NT2/D1 (cell line): ENCODE measurements around the gene ADISSP.

Source experiments
- DNase-seq: peaks from one replicate; pipeline ENCODE4 v3.0.0-alpha.2; 2011; ENCODE audit warnings: low read depth, low spot score
- H3K27me3 ChIP-seq: 2 replicates; pipeline ENCODE4 v1.6.0; 2011; ENCODE audit warnings: mild to moderate bottlenecking; ENCODE audit not compliant: insufficient read length, insufficient read depth
- H3K36me3 ChIP-seq: 2 replicates; pipeline ENCODE4 v1.6.1; 2011; ENCODE audit warnings: mild to moderate bottlenecking, low read length, mixed read lengths; ENCODE audit not compliant: insufficient read depth, insufficient read length
- H3K4me1 ChIP-seq: 2 replicates; pipeline ENCODE4 v1.5.1; 2011; ENCODE audit not compliant: insufficient read depth, insufficient read length
- H3K4me3 ChIP-seq: 2 replicates; pipeline ENCODE4 v1.5.1; 2011; ENCODE audit warnings: low read depth; ENCODE audit not compliant: insufficient read length
- H3K9ac ChIP-seq: 2 replicates; pipeline ENCODE4 v1.6.0; 2011; ENCODE audit warnings: low read depth; ENCODE audit not compliant: insufficient read length
- H3K9me3 ChIP-seq: 2 replicates; pipeline ENCODE4 v1.5.1; 2011; ENCODE audit warnings: mild to moderate bottlenecking, low read length; ENCODE audit not compliant: insufficient read depth
- SUZ12 ChIP-seq: IDR thresholded peaks from 2 replicates; pipeline ENCODE4 v1.6.1; 2011; ENCODE audit not compliant: insufficient read length, insufficient read depth; ENCODE audit errors: extremely low read depth
- YY1 ChIP-seq: IDR thresholded peaks from 2 replicates; pipeline ENCODE4 v1.6.1; 2011; ENCODE audit not compliant: insufficient read length, insufficient read depth
- ZNF274 ChIP-seq: IDR thresholded peaks from 2 replicates; pipeline ENCODE4 v1.6.1; 2011; ENCODE audit warnings: mild to moderate bottlenecking, low read depth, low read length

The ADISSP gene

GRCh38 chr20:3739054-3739925 is 28.3 kb downstream of the ADISSP start:
- Histone ChIP-seq H3K36me3 (no peaks in the 10 kb centered on the region), H3K27me3 (no peaks in the 10 kb centered on the region), H3K9me3 (no peaks in the 10 kb centered on the region), H3K9ac (peak overlapping the region; percentile 64), H3K4me3 (no peak overlapping the region), H3K4me1 (peaks cover 16% of the 10 kb centered on the region)
- no peak for DNase-seq
- TF ChIP-seq ZNF274 (no peak), SUZ12 (no peak), YY1 (no peak)

DNA sequence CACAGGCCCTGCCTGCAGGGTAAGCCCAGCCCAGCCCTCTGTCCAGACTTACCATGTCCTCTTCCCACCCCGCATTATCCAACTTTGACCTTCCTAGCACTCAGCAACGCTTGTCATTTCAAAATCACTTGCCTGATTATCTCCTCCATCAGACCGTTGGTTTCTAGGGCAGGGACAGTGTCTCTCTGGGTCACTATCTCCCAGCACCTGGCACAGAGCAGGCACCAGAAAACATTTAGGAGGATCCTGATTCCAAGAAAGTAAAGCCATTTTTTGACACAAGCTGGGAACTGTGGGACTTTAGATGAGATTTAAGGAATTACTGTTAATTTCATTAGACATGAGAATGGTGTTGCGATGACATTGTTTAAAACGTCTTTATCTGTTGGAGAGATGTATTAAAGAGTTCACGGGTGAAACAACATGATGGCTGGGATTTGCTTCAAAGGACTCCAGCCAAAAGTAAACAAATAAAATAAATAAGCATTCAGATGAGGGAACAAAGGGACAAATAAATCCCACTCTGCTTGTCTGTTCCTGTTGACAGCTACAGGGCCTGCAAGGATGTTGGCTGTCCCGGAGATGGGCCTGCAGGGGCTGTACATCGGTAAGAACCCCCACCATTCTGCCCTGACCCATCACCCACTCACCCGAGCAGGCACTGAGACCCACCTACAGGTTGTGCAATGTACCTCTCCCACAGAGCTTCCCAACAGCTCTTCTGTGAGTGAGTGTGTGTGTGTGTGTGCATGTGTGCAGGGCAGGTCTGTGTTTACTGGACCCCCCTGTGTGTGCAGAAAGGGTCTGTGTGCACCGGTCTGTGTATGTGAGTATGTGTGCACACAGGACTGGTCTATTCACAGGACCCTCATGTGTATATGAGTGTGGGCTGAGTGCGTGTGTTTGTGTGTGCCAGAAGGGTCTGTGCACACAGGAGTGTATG is 29.2 kb downstream of the ADISSP start:
- Histone ChIP-seq H3K4me3 (no peak overlapping the region), H3K27me3 (peaks cover 4% of the 10 kb centered on the region), H3K9ac (no peak overlapping the region), H3K9me3 (no peaks in the 10 kb centered on the region), H3K4me1 (peaks cover 18% of the 10 kb centered on the region), H3K36me3 (no peaks in the 10 kb centered on the region)
- DNase-seq, result no peak
- TF ChIP-seq SUZ12, result no peak
- no peak for TF ChIP-seq ZNF274

GRCh38 chr20:3735768-3736167 is 31.8 kb downstream of the ADISSP start:
- Histone ChIP-seq H3K36me3 (no peaks in the 10 kb centered on the region), H3K9ac (no peak overlapping the region), H3K4me3 (no peak overlapping the region), H3K27me3 (peaks cover 13% of the 10 kb centered on the region), H3K4me1 (peaks cover 22% of the 10 kb centered on the region), H3K9me3 (no peaks in the 10 kb centered on the region)
- TF ChIP-seq ZNF274 (no peak), SUZ12 (no peak)
- DNase-seq, result no peak

DNA sequence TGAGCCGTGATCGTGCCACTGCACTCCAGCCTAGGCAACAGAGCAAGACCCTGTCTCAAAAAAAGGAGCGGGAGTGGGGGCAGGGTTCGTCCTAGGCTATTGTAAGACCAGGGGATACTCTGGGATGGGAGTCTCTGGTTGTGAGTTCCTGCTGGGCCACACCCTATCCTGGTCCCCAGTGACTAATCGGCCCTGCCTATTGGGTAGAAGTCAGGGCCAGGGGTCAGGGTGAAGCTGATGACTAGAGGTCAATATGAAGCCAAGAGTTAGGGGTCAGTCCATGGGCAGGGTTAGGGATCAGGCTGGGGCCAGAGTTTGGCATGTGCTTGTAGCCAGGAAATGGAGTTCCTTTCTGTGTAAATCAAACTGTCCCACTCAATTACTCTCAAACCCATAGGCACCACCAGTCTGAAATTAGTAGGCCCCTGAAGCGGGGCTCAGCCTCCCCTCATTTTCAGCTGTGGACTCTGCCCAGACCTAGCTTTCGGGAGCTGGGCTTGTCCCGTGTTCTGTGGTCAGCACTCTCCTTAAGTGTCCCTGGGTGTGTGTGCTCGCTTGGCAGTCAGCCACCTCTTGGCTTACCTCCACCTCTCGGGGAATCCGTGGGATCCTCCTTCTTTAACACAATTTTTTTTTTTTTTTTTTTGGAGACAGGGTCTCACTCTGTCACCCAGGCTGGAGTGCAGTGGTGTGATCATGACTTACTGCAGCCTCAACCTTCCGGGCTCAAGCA is 33.3 kb downstream of the ADISSP start:
- Histone ChIP-seq H3K9ac (no peak overlapping the region), H3K27me3 (peaks cover 15% of the 10 kb centered on the region), H3K4me3 (no peak overlapping the region), H3K36me3 (no peaks in the 10 kb centered on the region), H3K9me3 (no peaks in the 10 kb centered on the region), H3K4me1 (peaks cover 15% of the 10 kb centered on the region)
- DNase-seq, result no peak
- no peak for TF ChIP-seq SUZ12
- no peak for TF ChIP-seq ZNF274
- no peak for TF ChIP-seq YY1

- Histone ChIP-seq H3K27me3 (peaks cover 15% of the 10 kb centered on the region), H3K36me3 (no peaks in the 10 kb centered on the region), H3K4me1 (peaks cover 13% of the 10 kb centered on the region), H3K9ac (peak overlapping the region; percentile 86), H3K9me3 (no peaks in the 10 kb centered on the region), H3K4me3 (peak overlapping the region; percentile 45)
- TF ChIP-seq YY1 (no peak), SUZ12 (no peak), ZNF274 (no peak)
- DNase-seq, result no peak
Measured at GRCh38 chr20:3733119-3733995, 34.2 kb downstream of the ADISSP start.
